ENCODE results near the gene PHACTR1. TPM values are rescaled to one million over a fixed set of nuclear protein-coding genes. Genes with fewer than 3 reads are reported as not detected.

Gene PHACTR1
- total RNA-seq, 1 donor from 2014 or later: 85.9 TPM

DNA sequence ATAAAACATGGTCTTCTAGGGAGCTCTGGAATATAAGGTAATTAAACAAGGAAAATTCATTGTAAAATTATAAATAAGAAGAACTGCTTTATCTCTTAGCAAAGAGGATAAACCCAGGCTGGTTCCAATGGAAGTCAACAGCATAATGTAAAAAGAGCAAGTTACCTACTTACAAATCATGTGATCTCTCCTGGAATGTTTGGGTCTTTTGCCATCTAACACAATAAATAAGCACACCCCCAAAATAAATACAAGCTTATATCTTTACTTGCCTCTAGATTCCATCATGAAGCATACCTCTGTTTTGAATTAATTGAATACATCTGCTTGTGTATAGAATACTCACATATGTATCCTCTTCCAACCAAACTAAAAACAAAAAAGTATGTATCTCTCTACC lies 2.5 kb upstream of the PHACTR1 start:
- peaks cover 95% of the 10 kb centered on the region for H3K27me3 ChIP-seq (ENCODE audit: low read depth)

DNA sequence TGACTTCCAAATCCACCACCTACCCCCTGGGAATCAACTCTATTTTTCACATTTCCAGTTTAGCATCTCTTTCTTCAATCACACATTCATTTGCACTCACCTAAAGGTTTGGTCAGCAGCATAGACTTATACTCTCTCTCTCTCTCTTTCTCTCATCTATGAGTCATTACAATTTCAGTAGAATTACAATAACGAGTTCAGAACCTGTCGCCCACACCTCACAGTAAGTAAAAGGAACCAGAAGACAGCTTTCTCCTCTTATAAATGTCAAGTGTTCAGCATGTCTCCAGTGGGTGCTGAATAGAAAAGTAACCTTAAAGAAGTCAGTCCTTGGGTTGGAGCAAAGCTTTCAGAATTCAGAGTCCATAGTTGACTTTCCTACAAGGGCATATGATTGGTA lies 1.1 kb upstream of the PHACTR1 start:
- Histone ChIP-seq H3K27me3 (ENCODE audit: low read depth) (peaks cover 95% of the 10 kb centered on the region), H3K27ac (replicated peaks) (no peak overlapping the region), H3K4me3 (no peak overlapping the region), H3K36me3 (no peaks in the 10 kb centered on the region), H3K9me3 (replicated peaks) (no peaks in the 10 kb centered on the region), H3K4me1 (no peaks in the 10 kb centered on the region)
- TF ChIP-seq, protein P1, sequence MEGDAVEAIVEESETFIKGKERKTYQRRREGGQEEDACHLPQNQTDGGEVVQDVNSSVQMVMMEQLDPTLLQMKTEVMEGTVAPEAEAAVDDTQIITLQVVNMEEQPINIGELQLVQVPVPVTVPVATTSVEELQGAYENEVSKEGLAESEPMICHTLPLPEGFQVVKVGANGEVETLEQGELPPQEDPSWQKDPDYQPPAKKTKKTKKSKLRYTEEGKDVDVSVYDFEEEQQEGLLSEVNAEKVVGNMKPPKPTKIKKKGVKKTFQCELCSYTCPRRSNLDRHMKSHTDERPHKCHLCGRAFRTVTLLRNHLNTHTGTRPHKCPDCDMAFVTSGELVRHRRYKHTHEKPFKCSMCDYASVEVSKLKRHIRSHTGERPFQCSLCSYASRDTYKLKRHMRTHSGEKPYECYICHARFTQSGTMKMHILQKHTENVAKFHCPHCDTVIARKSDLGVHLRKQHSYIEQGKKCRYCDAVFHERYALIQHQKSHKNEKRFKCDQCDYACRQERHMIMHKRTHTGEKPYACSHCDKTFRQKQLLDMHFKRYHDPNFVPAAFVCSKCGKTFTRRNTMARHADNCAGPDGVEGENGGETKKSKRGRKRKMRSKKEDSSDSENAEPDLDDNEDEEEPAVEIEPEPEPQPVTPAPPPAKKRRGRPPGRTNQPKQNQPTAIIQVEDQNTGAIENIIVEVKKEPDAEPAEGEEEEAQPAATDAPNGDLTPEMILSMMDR (IDR thresholded peaks at IDR 0.05; ENCODE audit: borderline replicate concordance): no peak
- DNase-seq: no peak
- intact Hi-C loops (cut with micrococcal nuclease): no loop called here

More for the DNA sequence above, 2.5 kb upstream of the PHACTR1 start:
- TF ChIP-seq, protein P1 (IDR thresholded peaks at IDR 0.05; ENCODE audit: borderline replicate concordance): no peak
- H3K27ac ChIP-seq (replicated peaks): no peak overlapping the region
- DNase-seq: no peak
- H3K4me1 ChIP-seq: no peaks in the 10 kb centered on the region
- intact Hi-C loops (cut with micrococcal nuclease): no loop called here
- H3K9me3 ChIP-seq (replicated peaks): no peaks in the 10 kb centered on the region
- no peaks in the 10 kb centered on the region for H3K36me3 ChIP-seq
- no peak overlapping the region for H3K4me3 ChIP-seq

DNA sequence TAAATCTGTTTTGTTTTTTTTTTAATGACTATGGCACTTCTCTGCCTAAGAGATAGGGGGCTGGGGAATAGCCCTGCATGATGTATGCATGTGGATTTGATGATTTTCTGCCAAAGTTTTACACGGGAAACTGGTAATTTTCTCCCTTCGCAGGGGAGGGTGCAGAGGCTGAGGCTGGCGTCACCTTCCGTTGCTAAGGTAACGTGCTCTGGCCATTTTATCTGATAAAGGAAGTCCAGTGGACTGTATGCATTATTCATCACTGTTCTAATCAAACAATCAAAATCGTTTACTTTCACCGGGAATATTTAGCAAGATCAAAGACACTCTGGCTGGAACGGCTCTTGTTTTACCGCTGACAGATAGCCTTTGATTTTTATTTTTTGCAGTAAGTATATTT lies 789 bp downstream of the PHACTR1 start:
- no peak overlapping the region for H3K27ac ChIP-seq (replicated peaks)
- H3K27me3 ChIP-seq (ENCODE audit: low read depth): peaks cover 83% of the 10 kb centered on the region
- no peak for DNase-seq
- no peaks in the 10 kb centered on the region for H3K4me1 ChIP-seq
- intact Hi-C loops (cut with micrococcal nuclease): no loop called here
- H3K36me3 ChIP-seq: no peaks in the 10 kb centered on the region
- H3K4me3 ChIP-seq: no peak overlapping the region
- TF ChIP-seq, protein P1 (IDR thresholded peaks at IDR 0.05; ENCODE audit: borderline replicate concordance): no peak
- no peaks in the 10 kb centered on the region for H3K9me3 ChIP-seq (replicated peaks)

DNA sequence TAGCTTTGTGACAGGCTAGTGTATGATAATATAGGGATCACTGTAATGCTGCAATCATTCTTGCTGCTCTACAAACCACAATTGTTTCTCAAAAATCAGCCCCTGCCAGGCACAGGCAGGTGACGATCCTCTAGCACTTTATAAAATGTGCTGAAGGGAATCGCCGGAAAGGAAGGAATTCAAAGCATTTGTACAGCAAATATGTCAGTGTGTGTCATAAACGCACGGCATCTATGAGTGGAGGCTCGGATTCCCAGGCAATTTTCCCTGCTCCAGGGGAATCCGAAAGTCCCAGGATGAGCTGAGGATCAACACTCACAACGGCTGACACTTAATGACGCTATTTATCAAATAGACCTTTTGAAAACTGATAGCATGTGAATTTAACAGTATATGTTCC lies 1.4 kb downstream of the PHACTR1 start:
- H3K27me3 ChIP-seq (ENCODE audit: low read depth): peaks cover 77% of the 10 kb centered on the region
- no peak overlapping the region for H3K4me3 ChIP-seq
- TF ChIP-seq, protein P1 (IDR thresholded peaks at IDR 0.05; ENCODE audit: borderline replicate concordance): no peak
- DNase-seq: no peak
- no peaks in the 10 kb centered on the region for H3K36me3 ChIP-seq
- no peaks in the 10 kb centered on the region for H3K9me3 ChIP-seq (replicated peaks)
- no peak overlapping the region for H3K27ac ChIP-seq (replicated peaks)
- intact Hi-C loops (cut with micrococcal nuclease): no loop called here
- H3K4me1 ChIP-seq: no peaks in the 10 kb centered on the region

GRCh38 chr6:12719017-12719416 lies 2.5 kb downstream of the PHACTR1 start:
- peaks cover 81% of the 10 kb centered on the region for H3K27me3 ChIP-seq (ENCODE audit: low read depth)
- intact Hi-C loops (cut with micrococcal nuclease): no loop called here
- H3K4me3 ChIP-seq: no peak overlapping the region
- H3K4me1 ChIP-seq: no peaks in the 10 kb centered on the region
- TF ChIP-seq, protein P1 (IDR thresholded peaks at IDR 0.05; ENCODE audit: borderline replicate concordance): no peak
- H3K27ac ChIP-seq (replicated peaks): no peak overlapping the region
- H3K9me3 ChIP-seq (replicated peaks): no peaks in the 10 kb centered on the region
- H3K36me3 ChIP-seq: no peaks in the 10 kb centered on the region
- DNase-seq: no peak

GRCh38 chr6:12720310-12720709 lies 3.7 kb downstream of the PHACTR1 start:
- H3K27me3 ChIP-seq (ENCODE audit: low read depth): peaks cover 81% of the 10 kb centered on the region
- DNase-seq: no peak
- no peaks in the 10 kb centered on the region for H3K4me1 ChIP-seq
- H3K36me3 ChIP-seq: no peaks in the 10 kb centered on the region
- intact Hi-C loops (cut with micrococcal nuclease): no loop called here
- no peaks in the 10 kb centered on the region for H3K9me3 ChIP-seq (replicated peaks)
- TF ChIP-seq, protein P1 (IDR thresholded peaks at IDR 0.05; ENCODE audit: borderline replicate concordance): no peak
- no peak overlapping the region for H3K4me3 ChIP-seq
- no peak overlapping the region for H3K27ac ChIP-seq (replicated peaks)

Data from left ventricle myocardium inferior (tissue), 1 donor.